Stomach (tissue), 4 donors: Measurements from ENCODE around the gene NPY2R.

Source experiments
- CTCF ChIP-seq, 7 experiments: fragments of 450-650 bp in 4 of 7; fragments of 200-600 bp in 3 of 7; sonication (generic) in 3 of 7; IDR thresholded peaks; one replicate each; pipeline ENCODE4 v1.5.1; 2016 to 2019; ENCODE audit warnings: antibody characterized with exemption in 7 of 7, control low read depth in 2 of 7, mild to moderate bottlenecking in 1 of 7
- POLR2A ChIP-seq, 4 donors: fragments of 450-650 bp; IDR thresholded peaks; one replicate each; pipeline ENCODE4 v1.6.1; 2016; ENCODE audit warnings: antibody characterized with exemption in 4 of 4, control low read depth in 2 of 4, mild to moderate bottlenecking in 1 of 4, moderate library complexity in 1 of 4

- no peak for TF ChIP-seq CTCF (IDR thresholded peaks at IDR 0.05)
- no peak for TF ChIP-seq POLR2A (IDR thresholded peaks at IDR 0.05)
These were observed 29.1 kb downstream of the NPY2R start for GRCh38 chr4:155237567-155237966.
